Measurements from ENCODE around the gene SEPTIN8. TPM values are rescaled to one million over a fixed set of nuclear protein-coding genes. Genes with fewer than 3 reads are reported as not detected.

SEPTIN8 gene
- total and polyA plus RNA-seq, 10 of the 15 experiments (the other 5 are each of a cell fraction or from before 2014, with no cell fraction given): 6.1 to 96.1 (median 29.4) TPM

- no peak for TF ChIP-seq RAD21 (IDR thresholded peaks at IDR 0.05; ENCODE audit: insufficient read depth, low read depth, low read length)
- TF ChIP-seq TBL1XR1 (IDR thresholded peaks at IDR 0.05; ENCODE audit: low read depth, low read length): no peak
- no peak for TF ChIP-seq POLR2A (IDR thresholded peaks at IDR 0.05; ENCODE audit: low read depth, low read length)
These were observed 22.4 kb upstream of the SEPTIN8 start (continued) for GRCh38 chr5:132799392-132799791.

GRCh38 chr5:132797651-132798050 lies 20.6 kb upstream of the SEPTIN8 start:
- H3K9ac ChIP-seq (ENCODE audit: control insufficient read depth, insufficient read depth, low read length): no peak overlapping the region
- no peaks in the 10 kb centered on the region for H3K4me1 ChIP-seq (ENCODE audit: control insufficient read depth, insufficient read depth, low read length)
- POLR2A ChIA-PET: interaction anchor here (0.6 to 2.5 kb wide), 4 partner anchors 20 to 390 kb away, joined by 3 to 9 read pairs (median 5); partner anchors contain the start of gene SEPTIN8

More at GRCh38 chr5:132797651-132798050, 20.6 kb upstream of the SEPTIN8 start:
- ChIA-PET RAD21 (ENCODE audit: unreplicated experiment) (interaction anchor here (0.6 to 1.3 kb wide), 7 partner anchors 10 to 412 kb away, joined by 3 to 5 read pairs (median 3); partner anchors contain the start of gene CCNI2), SMC1A (ENCODE audit: uncharacterized antibody, unreplicated experiment) (interaction anchor here (0.6 to 2.1 kb wide), 12 partner anchors 10 to 271 kb away, joined by 3 to 6 read pairs (median 3); no protein-coding TSS in a partner anchor), CTCF (interaction anchor here (1.2 to 2.4 kb wide), 4 partner anchors 10 to 271 kb away, joined by 3 to 9 read pairs (median 3); no protein-coding TSS in a partner anchor)
- TF ChIP-seq ZBTB40 (IDR thresholded peaks at IDR 0.05; ENCODE audit: borderline replicate concordance): no peak
- TF ChIP-seq NBN (IDR thresholded peaks at IDR 0.05): no peak
- TF ChIP-seq, protein P1, sequence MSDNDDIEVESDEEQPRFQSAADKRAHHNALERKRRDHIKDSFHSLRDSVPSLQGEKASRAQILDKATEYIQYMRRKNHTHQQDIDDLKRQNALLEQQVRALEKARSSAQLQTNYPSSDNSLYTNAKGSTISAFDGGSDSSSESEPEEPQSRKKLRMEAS (IDR thresholded peaks at IDR 0.05; ENCODE audit: low read depth, low read length): no peak
- TF ChIP-seq, protein P2, sequence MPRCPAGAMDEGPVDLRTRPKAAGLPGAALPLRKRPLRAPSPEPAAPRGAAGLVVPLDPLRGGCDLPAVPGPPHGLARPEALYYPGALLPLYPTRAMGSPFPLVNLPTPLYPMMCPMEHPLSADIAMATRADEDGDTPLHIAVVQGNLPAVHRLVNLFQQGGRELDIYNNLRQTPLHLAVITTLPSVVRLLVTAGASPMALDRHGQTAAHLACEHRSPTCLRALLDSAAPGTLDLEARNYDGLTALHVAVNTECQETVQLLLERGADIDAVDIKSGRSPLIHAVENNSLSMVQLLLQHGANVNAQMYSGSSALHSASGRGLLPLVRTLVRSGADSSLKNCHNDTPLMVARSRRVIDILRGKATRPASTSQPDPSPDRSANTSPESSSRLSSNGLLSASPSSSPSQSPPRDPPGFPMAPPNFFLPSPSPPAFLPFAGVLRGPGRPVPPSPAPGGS (IDR thresholded peaks at IDR 0.05; ENCODE audit: borderline replicate concordance, insufficient read depth, low read depth, low read length, poor library complexity, severe bottlenecking): no peak
- no peak for TF ChIP-seq ZNF384 (IDR thresholded peaks at IDR 0.05; ENCODE audit: borderline replicate concordance, low read depth, low read length)
- TF ChIP-seq POLR2AphosphoS2 (IDR thresholded peaks at IDR 0.05; ENCODE audit: low read depth, low read length): no peak
- no peak for TF ChIP-seq SP1 (IDR thresholded peaks at IDR 0.05; ENCODE audit: low read depth, low read length)
- no peak for TF ChIP-seq CEBPB (IDR thresholded peaks at IDR 0.05; ENCODE audit: borderline replicate concordance in 1 of 2, low read depth in 2 of 2, low read length in 2 of 2)
- TF ChIP-seq GABPA (IDR thresholded peaks at IDR 0.05; ENCODE audit: low read depth): no peak
- no peak for TF ChIP-seq PBX3 (IDR thresholded peaks at IDR 0.05; ENCODE audit: insufficient replicate concordance, low read depth, low read length)
- TF ChIP-seq STAT1 (conservative IDR thresholded peaks at IDR 0.05): no peak
- no peak for TF ChIP-seq ZNF622 (IDR thresholded peaks at IDR 0.05)
- TF ChIP-seq ZNF24 (IDR thresholded peaks at IDR 0.05): no peak
- Histone ChIP-seq H3K79me2 (ENCODE audit: control insufficient read depth, insufficient read depth, low read length) (no peaks in the 10 kb centered on the region), H3K27ac (ENCODE audit: control insufficient read depth, insufficient read depth) (no peak overlapping the region), H4K20me1 (ENCODE audit: control insufficient read depth, insufficient read depth) (no peaks in the 10 kb centered on the region), H3K36me3 (ENCODE audit: control insufficient read depth in 2 of 2, insufficient read depth in 2 of 2, low read length in 1 of 2) (no peaks in the 10 kb centered on the region), H2AFZ (ENCODE audit: control insufficient read depth, low read depth, low read length) (no peak overlapping the region), H3K4me3 (no peak overlapping the region), H3K9me3 (replicated peaks; ENCODE audit: control insufficient read depth, insufficient read depth, low read length) (no peaks in the 10 kb centered on the region; the same call in 2 of the 3 replicates), H3K4me2 (ENCODE audit: control insufficient read depth, insufficient read depth) (no peak overlapping the region), H3K27me3 (replicated peaks in 1 of 2; ENCODE audit: control insufficient read depth in 2 of 2, insufficient read depth in 2 of 2, low read length in 1 of 2) (no peaks in the 10 kb centered on the region)
- FAIRE-seq (no peak), ATAC-seq (no peak), DNase-seq (ENCODE audit: low read depth, low spot score) (no peak)
- intact Hi-C loops (cut with micrococcal nuclease; ENCODE audit: unreplicated experiment): no loop called here
- in situ Hi-C loops (cut with MboI): no loop called here
- BruUV-seq (replicated peaks): no TSS peak
- 45% methylated on average over 2 of the region's 2 CpGs for WGBS (ENCODE audit: insufficient coverage, insufficient replicate concordance, low lambda C conversion rate, missing lambda C conversion rate)

All from GM12878 (cell line).